K562 (cell line): ENCODE measurements around the gene FCGR2B. TPM values are rescaled to one million over a fixed set of nuclear protein-coding genes. Genes with fewer than 3 reads are reported as not detected.

Source experiments
- AFF1 ChIP-seq, 2 experiments: fragments of 450-650 bp; IDR thresholded peaks; 2 replicates each; pipeline ENCODE4 v1.6.1; 2018; ENCODE audit warnings: mild to moderate bottlenecking in 2 of 2, low read depth in 1 of 2; ENCODE audit not compliant: partially characterized antibody in 2 of 2
- ARID1B ChIP-seq: fragments of 450-650 bp; IDR thresholded peaks from 2 replicates; pipeline ENCODE4 v1.6.1; 2016; ENCODE audit warnings: antibody characterized with exemption, mild to moderate bottlenecking, inconsistent platforms
- BACH1 ChIP-seq: fragments of 200-800 bp; sonication (Bioruptor generic); IDR thresholded peaks from 2 replicates; pipeline ENCODE4 v1.6.1; 2016; ENCODE audit warnings: missing genetic modification characterization, missing compliant biosample characterization
- ERF ChIP-seq: fragments of 450-650 bp; formaldehyde crosslinking; IDR thresholded peaks from 2 replicates; pipeline ENCODE4 v1.4.0; 2020; ENCODE audit warnings: mild to moderate bottlenecking, mixed read lengths
- ETS1 ChIP-seq: conservative IDR thresholded peaks from 2 replicates; pipeline ENCODE4 v1.6.1; 2011; ENCODE audit warnings: low read depth, mild to moderate bottlenecking, low read length; ENCODE audit not compliant: control insufficient read depth
- L3MBTL2 ChIP-seq: fragments of 450-650 bp; IDR thresholded peaks from 2 replicates; pipeline ENCODE4 v1.6.1; 2016; ENCODE audit warnings: mild to moderate bottlenecking, moderate library complexity
- MXD1 ChIP-seq: fragments of 250-450 bp; sonication (Bioruptor Pico); IDR thresholded peaks from 2 replicates; pipeline ENCODE4 v1.8.0; 2021; ENCODE audit warnings: borderline replicate concordance, mild to moderate bottlenecking, moderate library complexity; ENCODE audit not compliant: poor library complexity, severe bottlenecking
- NCOA6 ChIP-seq: fragments of 450-650 bp; IDR thresholded peaks from 2 replicates; pipeline ENCODE4 v1.6.1; 2017; ENCODE audit warnings: mild to moderate bottlenecking
- SMAD4 ChIP-seq: fragments of 250-450 bp; sonication (Bioruptor Pico); conservative IDR thresholded peaks from 2 replicates; pipeline ENCODE4 v1.8.0; 2021; ENCODE audit warnings: inconsistent platforms, mild to moderate bottlenecking, moderate library complexity
- ZC3H11A ChIP-seq: IDR thresholded peaks from 2 replicates; pipeline ENCODE4 v1.6.1; 2012; ENCODE audit warnings: low read depth, low read length, improper control_type of control experiment
- ZNF133 ChIP-seq: fragments of 250-450 bp; sonication (Bioruptor Pico); IDR thresholded peaks from 2 replicates; pipeline ENCODE4 v1.4.0; 2020; ENCODE audit warnings: mild to moderate bottlenecking
- ZNF318 ChIP-seq, 2 experiments: fragments of 450-650 bp; IDR thresholded peaks; 2 replicates each; pipeline ENCODE4 v1.6.1; 2016; ENCODE audit warnings: mild to moderate bottlenecking in 2 of 2, borderline replicate concordance in 1 of 2, low read depth in 1 of 2, moderate library complexity in 1 of 2
- ZNF785 ChIP-seq: fragments of 250-450 bp; sonication (Bioruptor Pico); IDR thresholded peaks from 2 replicates; pipeline ENCODE4 v1.4.0; 2020; ENCODE audit warnings: mild to moderate bottlenecking
- polyA plus RNA-seq, 8 experiments: library from polyadenylated mRNA; depleted of rRNA in 4 of 8; stranded (reverse) in 5 of 8; unstranded in 3 of 8; fragments of >200 nt; fragmentation: Nextera tagmentation in 2 of 8; fragmentation: Illumina TruSeq in 1 of 8; extraction: Ambion mirVana in 2 of 8; extraction: Trizol in 1 of 8; gene quantifications; 2 replicates each; pipeline versions ENCODE4 v1.2.1 to v1.2.3, GENCODE V29; 2011 to 2014; ENCODE audit warnings: inconsistent platforms in 1 of 8, missing spikeins in 1 of 8
- total RNA-seq, 7 experiments: library from RNA; depleted of rRNA in 6 of 7; stranded (reverse); fragments of >200 nt in 6 of 7; fragmentation: Illumina TruSeq in 2 of 7; extraction: Trizol in 2 of 7; gene quantifications; 2 replicates each; pipeline versions ENCODE4 v1.2.1 to v1.2.3, GENCODE V29; 2011 to 2021; ENCODE audit warnings: low replicate concordance in 1 of 7

Gene FCGR2B
- total and polyA plus RNA-seq, 9 of the 15 experiments (the other 6 are each of a cell fraction or from before 2014, with no cell fraction given), result 1.7 to 8.9 (median 3.9) TPM

- no peak for TF ChIP-seq L3MBTL2
- TF ChIP-seq MXD1 (CRISPR knock-in tag), result no peak
- TF ChIP-seq ZC3H11A, result no peak
- TF ChIP-seq NCOA6, result no peak
- 0 out of 2 replicates have a peak, but pooled peaks have one; percentile 73 for TF ChIP-seq ERF (CRISPR knock-in tag)
- TF ChIP-seq ARID1B, result no peak
- TF ChIP-seq ZNF133 (CRISPR knock-in tag), result no peak
- no peak for TF ChIP-seq BACH1 (tag)
- no peak for TF ChIP-seq AFF1 (IDR thresholded peaks at IDR 0.05; ENCODE audit: low read depth in 1 of 2, partially characterized antibody in 2 of 2)
- TF ChIP-seq ZNF785 (CRISPR knock-in tag), result no peak
- TF ChIP-seq ETS1, result 0 out of 2 replicates have a peak, but pooled peaks have one; percentile 15
- no peak for TF ChIP-seq ZNF318 (IDR thresholded peaks at IDR 0.05; ENCODE audit: borderline replicate concordance in 1 of 2, low read depth in 1 of 2)
- no peak; the same call in 1 of the 2 replicates for TF ChIP-seq SMAD4 (CRISPR knock-in tag)
These were observed 63.0 kb downstream of the FCGR2B start (continued) for GRCh38 chr1:161725908-161726472.
